GM23338 (cell line): ENCODE data around the gene VMP1. TPM values are rescaled to one million over a fixed set of nuclear protein-coding genes. Genes with fewer than 3 reads are reported as not detected.

ENCODE experiments used
- ATAC-seq: fragments of 200-7000 bp; cut with Tn5 transposase; 3 replicates; pipeline ENCODE4 v1.9.1; 2020
- DNase-seq: peaks from one replicate; pipeline ENCODE4 v3.0.0-alpha.2; 2015; ENCODE audit warnings: low spot score
- H2AFZ ChIP-seq: fragments of 200-600 bp; sonication (generic); 2 replicates; pipeline ENCODE4 v1.8.0; 2016; ENCODE audit warnings: antibody characterized with exemption, mild to moderate bottlenecking, moderate library complexity
- H3F3A ChIP-seq: fragments of 200-600 bp; sonication (generic); replicated peaks from 2 replicates; pipeline ENCODE4 v1.8.0; 2017; ENCODE audit warnings: antibody characterized with exemption, mixed run types, low read depth
- H3K27ac ChIP-seq: fragments of 200-600 bp; sonication (generic); 2 replicates; pipeline ENCODE4 v1.6.1; 2016; ENCODE audit warnings: low read depth
- H3K27me3 ChIP-seq: fragments of 200-600 bp; sonication (generic); 2 replicates; pipeline ENCODE4 v1.8.0; 2016; ENCODE audit warnings: mild to moderate bottlenecking, mixed run types, moderate library complexity; ENCODE audit not compliant: insufficient read depth
- H3K36me3 ChIP-seq: fragments of 200-600 bp; sonication (generic); 2 replicates; pipeline ENCODE4 v1.8.0; 2016; ENCODE audit warnings: mild to moderate bottlenecking; ENCODE audit not compliant: insufficient read depth
- H3K4me1 ChIP-seq: fragments of 200-600 bp; sonication (generic); 2 replicates; pipeline ENCODE4 v1.8.0; 2016; ENCODE audit warnings: mild to moderate bottlenecking, moderate library complexity; ENCODE audit not compliant: insufficient read depth
- H3K4me2 ChIP-seq: fragments of 200-600 bp; sonication (generic); 2 replicates; pipeline ENCODE4 v1.7.1; 2017; ENCODE audit warnings: mixed run types
- H3K4me3 ChIP-seq: fragments of 200-600 bp; sonication (generic); 2 replicates; pipeline ENCODE4 v1.6.1; 2016; ENCODE audit warnings: mixed run types
- H3K79me2 ChIP-seq: fragments of 200-600 bp; sonication (generic); replicated peaks from 2 replicates; pipeline ENCODE4 v1.8.0; 2017; ENCODE audit warnings: mild to moderate bottlenecking; ENCODE audit not compliant: insufficient read depth
- H3K9me2 ChIP-seq: fragments of 200-600 bp; sonication (generic); 2 replicates; pipeline ENCODE4 v1.8.0; 2017; ENCODE audit not compliant: insufficient read depth
- H4K20me1 ChIP-seq: fragments of 200-600 bp; sonication (generic); replicated peaks from 2 replicates; pipeline ENCODE4 v1.8.0; 2017; ENCODE audit warnings: mild to moderate bottlenecking; ENCODE audit not compliant: insufficient read depth
- H3K27ac Mint-ChIP-seq: 2 replicates; pipeline ENCODE4 v1.8.0; 2020; ENCODE audit warnings: inconsistent platforms, mild to moderate bottlenecking, moderate library complexity, mixed read lengths
- H3K27me3 Mint-ChIP-seq: 3 replicates; pipeline ENCODE4 v1.8.0; 2022; ENCODE audit warnings: low read depth, mild to moderate bottlenecking, moderate library complexity, mixed read lengths, inconsistent platforms; ENCODE audit not compliant: insufficient read depth, poor library complexity
- H3K36me3 Mint-ChIP-seq: 3 replicates; pipeline ENCODE4 v1.8.0; 2021; ENCODE audit warnings: low read depth, mild to moderate bottlenecking, inconsistent platforms, moderate library complexity, mixed read lengths
- H3K4me1 Mint-ChIP-seq: 3 replicates; pipeline ENCODE4 v1.8.0; 2020; ENCODE audit warnings: mild to moderate bottlenecking, inconsistent platforms, mixed read lengths
- H3K4me3 Mint-ChIP-seq: 3 replicates; pipeline ENCODE4 v1.8.0; 2021; ENCODE audit warnings: moderate library complexity, mild to moderate bottlenecking, inconsistent platforms, mixed read lengths
- H3K9me3 Mint-ChIP-seq: 3 replicates; pipeline ENCODE4 v1.8.0; 2020; ENCODE audit warnings: moderate library complexity, mild to moderate bottlenecking, inconsistent platforms, mixed read lengths
- CREB1 ChIP-seq: fragments of 250-450 bp; sonication (Bioruptor Pico); IDR thresholded peaks from 2 replicates; pipeline ENCODE4 v1.5.0; 2020; ENCODE audit warnings: low read depth, mild to moderate bottlenecking, moderate library complexity
- CTCF ChIP-seq, 2 experiments: fragments of 200-600 bp in 1 of 2; sonication (generic) in 1 of 2; conservative IDR thresholded peaks; 2 replicates each; pipeline versions ENCODE4 v1.5.1 to v1.6.1; 2016 to 2017; ENCODE audit warnings: antibody characterized with exemption in 2 of 2, low read depth in 2 of 2, mild to moderate bottlenecking in 2 of 2, moderate library complexity in 1 of 2
- NANOG ChIP-seq: IDR thresholded peaks from 2 replicates; pipeline ENCODE4 v1.6.1; 2016; ENCODE audit warnings: antibody characterized with exemption, borderline replicate concordance
- ZNF114 ChIP-seq: fragments of 250-450 bp; sonication (Bioruptor Pico); IDR thresholded peaks from 2 replicates; pipeline ENCODE4 v1.5.0; 2020; ENCODE audit warnings: mild to moderate bottlenecking, moderate library complexity
- ZNF462 ChIP-seq: fragments of 250-450 bp; sonication (Bioruptor Pico); IDR thresholded peaks from 2 replicates; pipeline ENCODE4 v1.5.0; 2020; ENCODE audit warnings: mild to moderate bottlenecking, moderate library complexity
- polyA plus RNA-seq: library from polyadenylated mRNA; unstranded; fragments of >200 nt; fragmentation: Nextera tagmentation; extraction: Ambion mirVana; gene quantifications from 2 replicates; pipeline ENCODE4 v1.2.1, GENCODE V29; 2016
- total RNA-seq: library from RNA; depleted of rRNA; stranded (reverse); fragments of >200 nt; shearing (Covaris generic); gene quantifications from 2 replicates; pipeline ENCODE4 v1.2.3, GENCODE V29; 2014

The VMP1 gene
- total and polyA plus RNA-seq, 2 experiments from 2014 or later = 70.1 to 112 TPM

GRCh38 chr17:59725691-59726090 is 18.2 kb downstream of the VMP1 start:
- peaks cover 51% of the 10 kb centered on the region for H3K79me2 ChIP-seq
- H4K20me1 ChIP-seq = no peaks in the 10 kb centered on the region; the same call in 1 of the 2 replicates

More at GRCh38 chr17:59725691-59726090, 18.2 kb downstream of the VMP1 start:
- Mint-ChIP-seq H3K9me3 (no peaks in the 10 kb centered on the region), H3K27ac (no peak overlapping the region; the same call in 1 of the 2 replicates), H3K36me3 (peaks cover 3% of the 10 kb centered on the region; the same call in 1 of the 3 replicates), H3K27me3 (no peaks in the 10 kb centered on the region), H3K4me3 (no peak overlapping the region), H3K4me1 (peaks cover 9% of the 10 kb centered on the region; the same call in 2 of the 3 replicates)
- H3K27ac ChIP-seq = no peak overlapping the region
- H3K4me1 ChIP-seq = peaks cover 16% of the 10 kb centered on the region
- H3K9me2 ChIP-seq = no peaks in the 10 kb centered on the region
- no peak overlapping the region for H3K4me3 ChIP-seq
- H2AFZ ChIP-seq = no peak overlapping the region
- no peak for TF ChIP-seq NANOG
- no peak for TF ChIP-seq ZNF462 (CRISPR knock-in tag)
- no peak for TF ChIP-seq ZNF114
- no peak for TF ChIP-seq CREB1 (CRISPR knock-in tag)
- no peak for TF ChIP-seq CTCF (conservative IDR thresholded peaks at IDR 0.05; ENCODE audit: low read depth in 2 of 2)
- H3K4me2 ChIP-seq = no peak overlapping the region
- no peaks in the 10 kb centered on the region for H3F3A ChIP-seq
- no peak for ATAC-seq
- DNase-seq = no peak
- no peaks in the 10 kb centered on the region for H3K27me3 ChIP-seq
- no peaks in the 10 kb centered on the region for H3K36me3 ChIP-seq
